ENCODE data around the gene TMEM120B. TPM values are rescaled to one million over a fixed set of nuclear protein-coding genes. Genes with fewer than 3 reads are reported as not detected.

TMEM120B gene
- total RNA-seq, 1 donor from 2014 or later, result 17.1 TPM

- Histone ChIP-seq H3K36me3 (peaks cover 17% of the 10 kb centered on the region), H3K9me3 (no peaks in the 10 kb centered on the region), H3K4me1 (peaks cover 49% of the 10 kb centered on the region), H3K27me3 (no peaks in the 10 kb centered on the region), H3K4me3 (peak overlapping the region; percentile 71), H3K27ac (peak overlapping the region; percentile 100)
- TF ChIP-seq CTCF (IDR thresholded peaks at IDR 0.05), result peak; percentile 13
- DNase-seq (peak; percentile 84), ATAC-seq (peak; percentile 24)
- intact Hi-C loops (cut with DNase I), result no loop called here
Observed at GRCh38 chr12:121799156-121799841, 86.7 kb downstream of the TMEM120B start.

DNA sequence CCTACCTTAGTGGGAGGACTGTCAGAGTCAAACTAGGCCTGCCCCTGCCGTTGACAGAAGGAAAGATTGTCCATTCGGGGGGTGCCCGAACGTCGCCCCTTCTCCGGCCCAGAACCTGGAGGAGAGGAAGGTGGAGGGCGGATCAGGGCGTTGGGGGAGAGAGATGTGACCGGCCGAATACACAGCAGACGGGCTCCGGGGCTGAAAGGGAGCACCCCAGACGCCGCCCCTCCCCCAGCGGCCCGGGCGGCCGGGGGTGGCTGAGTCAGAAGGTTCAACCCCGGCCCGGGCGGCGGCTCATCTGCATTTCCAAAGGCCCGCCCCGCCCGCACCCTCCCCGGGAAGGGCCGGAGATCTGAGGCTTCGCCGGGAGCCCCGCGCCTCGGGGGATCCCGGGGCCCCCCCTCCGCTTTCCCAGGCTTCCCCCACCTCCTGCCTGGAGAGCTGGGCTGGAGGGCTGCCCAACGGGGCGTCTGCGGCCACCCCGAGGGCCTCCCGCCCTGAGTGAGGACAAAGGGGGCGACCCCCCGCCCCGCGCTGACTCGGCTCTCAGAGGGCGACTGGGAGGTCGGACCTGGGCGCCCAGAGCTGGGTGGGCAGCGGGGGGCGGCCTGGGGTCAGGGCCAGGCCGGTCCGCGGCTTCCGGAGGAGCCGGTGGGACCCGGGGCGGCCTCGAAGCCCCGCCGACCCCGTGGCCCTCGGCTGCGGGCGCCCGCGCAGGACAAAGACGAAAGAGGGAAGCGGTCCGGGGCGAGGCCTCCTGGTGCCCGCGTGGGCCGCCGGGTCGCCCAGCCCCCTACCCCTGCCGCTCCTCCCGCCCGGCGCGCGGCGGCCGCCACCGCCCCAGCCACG is 87.5 kb downstream of the TMEM120B start:
- intact Hi-C loops (cut with DNase I), result no loop called here
- peaks cover 16% of the 10 kb centered on the region for H3K36me3 ChIP-seq
- H3K27me3 ChIP-seq, result no peaks in the 10 kb centered on the region
- peak overlapping the region; percentile 100 for H3K27ac ChIP-seq
- ATAC-seq (peak; percentile 71), DNase-seq (peak; percentile 97)
- peak overlapping the region; percentile 71 for H3K4me3 ChIP-seq
- no peak for TF ChIP-seq CTCF (IDR thresholded peaks at IDR 0.05)
- H3K9me3 ChIP-seq, result no peaks in the 10 kb centered on the region
- H3K4me1 ChIP-seq, result peaks cover 41% of the 10 kb centered on the region

DNA sequence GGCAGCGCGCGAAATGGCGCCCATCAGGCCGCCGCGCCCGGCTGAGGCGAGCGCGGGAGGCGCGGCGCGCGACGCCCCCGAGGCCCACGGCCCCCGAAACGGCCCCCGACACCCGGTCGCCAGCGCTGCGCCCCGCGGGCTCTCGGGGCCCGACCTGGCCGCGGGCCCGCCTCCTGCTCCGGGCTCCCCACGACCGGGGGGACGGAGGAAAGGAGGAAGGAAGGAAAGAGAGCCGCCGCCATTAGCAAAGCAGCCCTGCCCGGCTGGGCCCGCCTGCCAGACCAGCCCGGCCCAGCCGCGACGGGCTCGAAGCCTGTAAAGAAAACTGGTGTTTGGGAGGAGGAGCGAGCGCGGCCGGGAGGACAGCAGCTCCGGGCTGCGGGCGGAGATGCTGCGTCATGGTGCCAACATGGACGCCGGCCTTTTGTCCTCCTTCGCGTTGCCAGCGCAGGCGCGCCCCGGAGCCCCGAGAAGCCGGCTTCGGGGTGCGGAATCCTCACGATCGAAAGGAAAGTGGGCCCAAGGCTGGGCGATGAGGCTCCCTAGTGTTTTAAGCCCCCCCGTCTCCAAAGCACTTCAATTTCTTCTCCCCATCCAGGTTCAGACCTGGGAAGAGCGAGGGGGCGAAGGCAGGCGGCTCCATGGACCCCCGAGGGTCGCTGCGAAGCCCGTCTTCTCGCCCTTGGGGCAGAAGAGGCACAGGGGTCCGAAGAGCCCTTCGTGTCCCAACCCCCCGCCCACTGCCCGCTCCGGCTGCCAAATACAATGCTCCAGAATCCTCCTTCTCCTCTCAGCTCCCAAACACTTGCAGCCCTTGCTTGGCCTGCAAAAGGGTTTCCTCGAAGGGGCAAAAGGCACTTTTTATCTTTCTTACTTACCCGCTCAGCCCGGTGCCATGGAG is 88.4 kb downstream of the TMEM120B start:
- Histone ChIP-seq H3K27me3 (no peaks in the 10 kb centered on the region), H3K27ac (peak overlapping the region; percentile 100), H3K4me3 (peak overlapping the region; percentile 71), H3K36me3 (peaks cover 8% of the 10 kb centered on the region), H3K9me3 (no peaks in the 10 kb centered on the region), H3K4me1 (peaks cover 41% of the 10 kb centered on the region)
- TF ChIP-seq CTCF (IDR thresholded peaks at IDR 0.05), result no peak
- peak; percentile 86 for DNase-seq
- intact Hi-C loops (cut with DNase I), result no loop called here
- ATAC-seq, result peak; percentile 0

DNA sequence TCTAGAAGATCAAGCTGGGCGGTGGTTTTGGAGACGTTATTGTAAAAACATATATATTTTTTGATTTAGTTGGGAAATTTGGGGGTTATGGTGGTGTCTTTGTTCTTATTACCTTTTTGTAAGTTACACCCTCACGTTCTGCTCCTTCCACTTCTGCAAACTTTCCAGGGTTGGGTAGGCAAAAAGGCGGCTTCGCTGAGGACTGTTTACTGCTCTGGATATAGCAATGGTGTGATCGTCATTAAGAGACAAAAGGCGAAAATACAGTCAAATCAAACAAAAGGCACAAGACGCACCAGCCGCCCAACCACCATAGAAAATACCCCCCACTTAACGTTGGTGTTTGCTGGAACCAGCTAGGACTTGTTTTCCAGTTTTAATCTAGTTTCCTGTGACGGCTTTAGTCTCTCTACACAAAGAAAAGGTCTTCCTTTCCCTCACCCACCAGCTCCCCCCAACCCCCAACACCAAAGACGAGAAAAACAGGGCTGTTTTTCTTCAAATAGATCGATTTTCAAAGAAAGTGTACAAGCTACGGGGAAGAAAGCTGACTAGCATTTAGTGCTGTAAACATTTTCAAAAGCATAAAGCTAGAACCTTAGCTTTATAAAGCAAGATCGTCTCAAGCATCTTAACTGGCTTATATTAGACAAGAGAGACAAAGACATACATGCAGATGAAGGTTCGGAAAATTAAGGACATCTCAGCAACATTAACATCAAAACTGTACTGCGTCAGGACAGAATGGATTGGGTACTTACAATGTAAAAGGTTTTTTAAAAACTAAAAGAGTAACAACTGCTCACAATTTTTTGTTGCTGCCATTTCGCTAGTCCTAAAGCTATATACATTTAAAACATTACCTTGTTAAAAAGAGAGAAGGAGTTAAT is 89.3 kb downstream of the TMEM120B start:
- ATAC-seq, result no peak
- no peaks in the 10 kb centered on the region for H3K27me3 ChIP-seq

More for the DNA sequence above, 89.3 kb downstream of the TMEM120B start:
- DNase-seq, result no peak
- Histone ChIP-seq H3K4me1 (peaks cover 41% of the 10 kb centered on the region), H3K27ac (peak overlapping the region; percentile 100), H3K9me3 (no peaks in the 10 kb centered on the region), H3K36me3 (peaks cover 2% of the 10 kb centered on the region), H3K4me3 (peak overlapping the region; percentile 71)
- intact Hi-C loops (cut with DNase I), result no loop called here
- no peak for TF ChIP-seq CTCF (IDR thresholded peaks at IDR 0.05)
